Spleen (tissue), 7 donors: ENCODE results near the gene APEH.

ENCODE experiments used
- POLR2A ChIP-seq, 3 donors: fragments of 450-650 bp; IDR thresholded peaks; one replicate each; pipeline ENCODE4 v1.5.1; 2017; ENCODE audit warnings: antibody characterized with exemption in 3 of 3, mild to moderate bottlenecking in 1 of 3
- POLR2AphosphoS5 ChIP-seq, 3 donors: sonication (generic); formaldehyde crosslinking; IDR thresholded peaks; one replicate each; pipeline ENCODE4 v1.5.1; 2017; ENCODE audit warnings: antibody characterized with exemption in 3 of 3
- TF ChIP-seq, protein P1 (sequence below), 11 experiments: fragments of 200-600 bp in 7 of 11; fragments of 450-650 bp in 4 of 11; sonication (generic) in 4 of 11; IDR thresholded peaks in 8 of 11; conservative IDR thresholded peaks in 3 of 11; 1 replicate in 7 of 11; 2 replicates in 4 of 11; pipeline versions ENCODE4 v1.4.0 to v1.8.0; 2016 to 2021; ENCODE audit warnings: antibody characterized with exemption in 11 of 11, inconsistent platforms in 4 of 11, mild to moderate bottlenecking in 1 of 11
- donor health status: DM: no; HTN: no; CAD: no; lungs with moderate emphysema.
- donor health status: DM: no; HTN: no; CAD: no.
- donor health status: DM: no; HTN: no; CAD: no.

DNA sequence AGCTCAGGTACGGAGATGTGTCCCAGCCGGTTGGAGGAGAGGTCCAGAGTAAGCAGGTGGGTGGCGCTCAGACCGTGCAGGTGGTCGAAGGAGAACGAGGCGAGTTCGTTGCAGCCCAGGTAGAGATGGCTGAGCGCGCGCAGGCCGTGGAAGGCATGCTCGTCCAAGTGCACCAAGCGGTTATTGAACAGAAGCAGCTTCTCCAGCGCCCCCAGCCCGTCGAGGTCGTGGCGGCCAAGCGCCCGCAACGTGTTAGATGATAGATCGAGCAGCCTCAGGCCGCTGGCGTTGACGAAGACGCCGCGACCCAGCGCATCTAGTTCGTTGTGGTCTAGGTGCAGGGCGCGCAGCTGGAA is 44.7 kb downstream of the APEH start:
- TF ChIP-seq, protein P1, sequence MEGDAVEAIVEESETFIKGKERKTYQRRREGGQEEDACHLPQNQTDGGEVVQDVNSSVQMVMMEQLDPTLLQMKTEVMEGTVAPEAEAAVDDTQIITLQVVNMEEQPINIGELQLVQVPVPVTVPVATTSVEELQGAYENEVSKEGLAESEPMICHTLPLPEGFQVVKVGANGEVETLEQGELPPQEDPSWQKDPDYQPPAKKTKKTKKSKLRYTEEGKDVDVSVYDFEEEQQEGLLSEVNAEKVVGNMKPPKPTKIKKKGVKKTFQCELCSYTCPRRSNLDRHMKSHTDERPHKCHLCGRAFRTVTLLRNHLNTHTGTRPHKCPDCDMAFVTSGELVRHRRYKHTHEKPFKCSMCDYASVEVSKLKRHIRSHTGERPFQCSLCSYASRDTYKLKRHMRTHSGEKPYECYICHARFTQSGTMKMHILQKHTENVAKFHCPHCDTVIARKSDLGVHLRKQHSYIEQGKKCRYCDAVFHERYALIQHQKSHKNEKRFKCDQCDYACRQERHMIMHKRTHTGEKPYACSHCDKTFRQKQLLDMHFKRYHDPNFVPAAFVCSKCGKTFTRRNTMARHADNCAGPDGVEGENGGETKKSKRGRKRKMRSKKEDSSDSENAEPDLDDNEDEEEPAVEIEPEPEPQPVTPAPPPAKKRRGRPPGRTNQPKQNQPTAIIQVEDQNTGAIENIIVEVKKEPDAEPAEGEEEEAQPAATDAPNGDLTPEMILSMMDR (IDR thresholded peaks at IDR 0.05 in 8 of 11, conservative IDR thresholded peaks at IDR 0.05 in 3 of 11): no peak
- TF ChIP-seq POLR2A (IDR thresholded peaks at IDR 0.05) (no peak), POLR2AphosphoS5 (IDR thresholded peaks at IDR 0.05) (no peak)
